H1 (cell line): ENCODE results near the gene PIERCE2. TPM values are rescaled to one million over a fixed set of nuclear protein-coding genes. Genes with fewer than 3 reads are reported as not detected.

Experiments
- CTCF ChIA-PET: fragments of 300-600 bp; sonication (Branson Sonifier 250); formaldehyde crosslinking; loops from one replicate; lab custom pipeline; 2021; ENCODE audit not compliant: partially characterized antibody; lab: Charles Lee
- POLR2A ChIA-PET: fragments of 300-600 bp; sonication (Branson Sonifier 250); formaldehyde crosslinking; loops from one replicate; lab custom pipeline; 2021; ENCODE audit warnings: inconsistent platforms; ENCODE audit not compliant: partially characterized antibody; lab: Charles Lee
- DNase-seq, 2 experiments: peaks; one replicate each; pipeline versions ENCODE4 v3.0.0 to v3.0.0-alpha.2; 2010 to 2022; ENCODE audit warnings: low spot score in 2 of 2, low read depth in 1 of 2, mixed read lengths in 1 of 2
- FAIRE-seq: peaks from 2 replicates; lab custom pipeline; 2011; peaks lifted over from hg19 to GRCh38; lab: Jason Lieb, UNC
- H2AFZ ChIP-seq: 2 replicates; pipeline ENCODE4 v1.8.1; 2012; ENCODE audit warnings: low read length, inconsistent platforms
- H2AK5ac ChIP-seq: 2 replicates; pipeline ENCODE4 v1.6.1; 2013; ENCODE audit warnings: low read depth, low read length
- H2BK120ac ChIP-seq: replicated peaks from 2 replicates; pipeline ENCODE3; 2013; ENCODE audit warnings: low read depth, low read length, inconsistent platforms
- H2BK12ac ChIP-seq: 2 replicates; pipeline ENCODE4 v1.6.1; 2013; ENCODE audit warnings: low read depth, low read length
- H2BK15ac ChIP-seq: 2 replicates; pipeline ENCODE4 v1.6.1; 2013; ENCODE audit warnings: low read length
- H2BK20ac ChIP-seq: 2 replicates; pipeline ENCODE4 v1.6.1; 2013; ENCODE audit warnings: low read length
- H2BK5ac ChIP-seq: 2 replicates; pipeline ENCODE4 v1.6.1; 2013; ENCODE audit warnings: low read depth, low read length
- H3K14ac ChIP-seq: 2 replicates; pipeline ENCODE4 v1.6.1; 2013; ENCODE audit warnings: inconsistent platforms; ENCODE audit not compliant: insufficient read length
- H3K18ac ChIP-seq: 2 replicates; pipeline ENCODE4 v1.6.1; 2013; ENCODE audit warnings: low read length; ENCODE audit errors: extremely low read depth
- H3K23ac ChIP-seq: 2 replicates; pipeline ENCODE4 v1.6.1; 2013; ENCODE audit warnings: inconsistent platforms; ENCODE audit not compliant: insufficient read length
- H3K23me2 ChIP-seq: 2 replicates; pipeline ENCODE4 v1.6.1; 2013; ENCODE audit warnings: low read depth, low read length
- H3K27ac ChIP-seq: 2 replicates; pipeline ENCODE4 v1.6.1; 2011; ENCODE audit warnings: low read depth, low read length, inconsistent platforms
- H3K27me3 ChIP-seq, 4 experiments: replicated peaks in 1 of 4; 1 replicate in 1 of 4; 2 replicates in 3 of 4; pipeline versions ENCODE4 v1.6.1 to v1.8.1; 2011 to 2013; ENCODE audit warnings: low read length in 3 of 4, mild to moderate bottlenecking in 3 of 4, inconsistent platforms in 2 of 4, mixed read lengths in 2 of 4, moderate library complexity in 1 of 4; ENCODE audit not compliant: control insufficient read depth in 3 of 4, insufficient read depth in 3 of 4; ENCODE audit errors: extremely low read depth in 1 of 4
- H3K36me3 ChIP-seq, 4 experiments: 2 replicates each; pipeline versions ENCODE4 v1.6.1 to v1.8.1; 2011 to 2013; ENCODE audit warnings: mild to moderate bottlenecking in 4 of 4, low read length in 3 of 4, moderate library complexity in 2 of 4, control low read depth in 1 of 4, inconsistent platforms in 1 of 4; ENCODE audit not compliant: insufficient read depth in 4 of 4, control insufficient read depth in 2 of 4
- H3K4ac ChIP-seq: replicated peaks from 2 replicates; pipeline ENCODE3; 2013; ENCODE audit warnings: low read length, low read depth, mixed read lengths, inconsistent platforms; ENCODE audit not compliant: insufficient read length
- H3K4me1 ChIP-seq, 4 experiments: replicated peaks in 1 of 4; 1 replicate in 1 of 4; 2 replicates in 3 of 4; pipeline versions ENCODE4 v1.6.1 to v1.8.1; 2011 to 2013; ENCODE audit warnings: low read length in 3 of 4, inconsistent platforms in 2 of 4, mixed read lengths in 1 of 4; ENCODE audit not compliant: insufficient read depth in 4 of 4, control insufficient read depth in 3 of 4
- H3K4me2 ChIP-seq, 2 experiments: 2 replicates each; pipeline versions ENCODE4 v1.6.1 to v1.8.1; 2011 to 2013; ENCODE audit warnings: low read depth in 2 of 2, low read length in 2 of 2, control low read depth in 1 of 2, inconsistent platforms in 1 of 2, mild to moderate bottlenecking in 1 of 2; ENCODE audit not compliant: insufficient read depth in 1 of 2
- H3K4me3 ChIP-seq, 4 experiments: fragments of 200-600, 300-600 bp in 1 of 4; sonication (generic), shearing (Covaris generic), sonication (Bioruptor Twin) in 1 of 4; 2 replicates each; pipeline versions ENCODE4 v1.5.1 to v1.8.1; 2011 to 2016; ENCODE audit warnings: low read length in 4 of 4, low read depth in 3 of 4, control low read depth in 2 of 4, inconsistent platforms in 2 of 4, mild to moderate bottlenecking in 2 of 4, mixed read lengths in 1 of 4, moderate library complexity in 1 of 4; ENCODE audit not compliant: insufficient read depth in 2 of 4; ENCODE audit errors: extremely low read depth in 1 of 4
- H3K56ac ChIP-seq: replicated peaks from 2 replicates; pipeline ENCODE3; 2013; ENCODE audit warnings: low read depth, mild to moderate bottlenecking, mixed read lengths, low read length, inconsistent platforms; ENCODE audit not compliant: insufficient read length
- H3K79me1 ChIP-seq: 2 replicates; pipeline ENCODE4 v1.6.1; 2013; ENCODE audit warnings: low read depth, low read length, control low read depth
- H3K79me2 ChIP-seq, 2 experiments: 2 replicates each; pipeline versions ENCODE4 v1.6.1 to v1.8.1; 2012 to 2013; ENCODE audit warnings: low read length in 2 of 2, mild to moderate bottlenecking in 2 of 2, inconsistent platforms in 1 of 2; ENCODE audit not compliant: insufficient read depth in 2 of 2, control insufficient read depth in 1 of 2
- H3K9ac ChIP-seq, 4 experiments: replicated peaks in 1 of 4; 1 replicate in 1 of 4; 2 replicates in 3 of 4; pipeline versions ENCODE4 v1.6.1 to v1.8.1; 2011 to 2013; ENCODE audit warnings: low read depth in 3 of 4, low read length in 3 of 4, control low read depth in 2 of 4, mild to moderate bottlenecking in 2 of 4, moderate library complexity in 2 of 4, inconsistent platforms in 1 of 4; ENCODE audit errors: extremely low read depth in 1 of 4
- H3K9me3 ChIP-seq, 2 experiments: 2 replicates each; pipeline versions ENCODE4 v1.6.1 to v1.8.1; 2012 to 2013; ENCODE audit warnings: mild to moderate bottlenecking in 2 of 2, moderate library complexity in 2 of 2, control low read depth in 1 of 2, inconsistent platforms in 1 of 2, low read depth in 1 of 2, low read length in 1 of 2, mixed read lengths in 1 of 2; ENCODE audit not compliant: insufficient read depth in 2 of 2
- H4K20me1 ChIP-seq, 2 experiments: replicated peaks in 1 of 2; 2 replicates each; pipeline versions ENCODE3 to v1.8.1; 2011 to 2013; ENCODE audit warnings: inconsistent platforms in 2 of 2, low read length in 2 of 2, mild to moderate bottlenecking in 1 of 2; ENCODE audit not compliant: insufficient read depth in 2 of 2, control insufficient read depth in 1 of 2
- H4K5ac ChIP-seq: 2 replicates; pipeline ENCODE4 v1.6.1; 2013; ENCODE audit warnings: low read length, low read depth, mixed read lengths, inconsistent platforms; ENCODE audit not compliant: insufficient read length
- H4K8ac ChIP-seq: 2 replicates; pipeline ENCODE4 v1.8.0; 2013; ENCODE audit warnings: mild to moderate bottlenecking, moderate library complexity, low read length, inconsistent platforms; ENCODE audit not compliant: insufficient read depth; ENCODE audit errors: extremely low read depth
- H4K91ac ChIP-seq: replicated peaks from 2 replicates; pipeline ENCODE3; 2013; ENCODE audit warnings: low read length, mixed read lengths, inconsistent platforms; ENCODE audit not compliant: insufficient read length
- ATF3 ChIP-seq: IDR thresholded peaks from 2 replicates; pipeline ENCODE4 v1.6.1; 2011; ENCODE audit warnings: low read depth, mild to moderate bottlenecking, low read length; ENCODE audit not compliant: insufficient read depth
- BCL11A ChIP-seq, 2 experiments: IDR thresholded peaks; one replicate each; pipeline ENCODE4 v1.6.1; 2011; ENCODE audit warnings: low read depth in 2 of 2, low read length in 2 of 2, mild to moderate bottlenecking in 2 of 2
- CBX5 ChIP-seq: fragments of 300-800, 300-1000 bp; sonication (generic); IDR thresholded peaks from 2 replicates; pipeline ENCODE4 v1.7.1; 2016; ENCODE audit warnings: antibody characterized with exemption, low read length, low read depth
- CBX8 ChIP-seq: fragments of 300-800, 300-1000 bp; sonication (generic); IDR thresholded peaks from 2 replicates; pipeline ENCODE4 v1.7.1; 2016; ENCODE audit warnings: low read depth, low read length, borderline replicate concordance
- CHD2 ChIP-seq: IDR thresholded peaks from 2 replicates; pipeline ENCODE4 v1.6.1; 2012; ENCODE audit warnings: low read length, improper control_type of control experiment
- E2F6 ChIP-seq: IDR thresholded peaks from 2 replicates; pipeline ENCODE4 v1.6.1; 2012; ENCODE audit warnings: inconsistent platforms
- GABPA ChIP-seq: IDR thresholded peaks from 2 replicates; pipeline ENCODE4 v1.6.1; 2011; ENCODE audit warnings: mild to moderate bottlenecking, low read length, moderate library complexity, borderline replicate concordance; ENCODE audit not compliant: insufficient read depth
- JUND ChIP-seq: IDR thresholded peaks from 2 replicates; pipeline ENCODE4 v1.6.1; 2011; ENCODE audit warnings: mild to moderate bottlenecking, improper control_type of control experiment, low read length
- MAX ChIP-seq: IDR thresholded peaks from 2 replicates; pipeline ENCODE4 v1.6.1; 2012; ENCODE audit warnings: inconsistent platforms
- POU5F1 ChIP-seq: IDR thresholded peaks from 2 replicates; pipeline ENCODE4 v1.6.1; 2011; ENCODE audit warnings: low read depth, mild to moderate bottlenecking, low read length, moderate library complexity
- RAD21 ChIP-seq, 2 experiments: IDR thresholded peaks in 1 of 2; conservative IDR thresholded peaks in 1 of 2; 2 replicates each; pipeline ENCODE4 v1.6.1; 2011; ENCODE audit warnings: low read depth in 2 of 2, low read length in 2 of 2, improper control_type of control experiment in 1 of 2, inconsistent platforms in 1 of 2, mild to moderate bottlenecking in 1 of 2, moderate library complexity in 1 of 2
- SUZ12 ChIP-seq: fragments of 200-600 bp; sonication (generic); IDR thresholded peaks from 2 replicates; pipeline ENCODE4 v1.6.1; 2012; ENCODE audit warnings: mild to moderate bottlenecking, inconsistent platforms, low read length, moderate library complexity, mixed read lengths
- polyA plus RNA-seq, 7 experiments: library from polyadenylated mRNA; depleted of rRNA in 3 of 7; stranded (reverse) in 5 of 7; unstranded in 2 of 7; fragments of >200 nt in 5 of 7; fragments of 200-250 nt in 2 of 7; gene quantifications; 1 replicate in 5 of 7; 2 replicates in 1 of 7; 4 replicates in 1 of 7; pipeline versions ENCODE4 v1.2.1 to v1.2.3, GENCODE V29; 2011 to 2013; ENCODE audit warnings: missing spikeins in 2 of 7, mixed read lengths in 2 of 7
- total RNA-seq: library from RNA; stranded (reverse); fragmentation: NEBNext Ultra II Directional; extraction: Animal tissue kit (Norgen Biotek cat#: 25700); gene quantifications from 2 replicates; pipeline ENCODE4 v1.2.1, GENCODE V29; 2021

PIERCE2 gene
- total and polyA plus RNA-seq, 2 of the 8 experiments (the other 6 are each of a cell fraction or from before 2014, with no cell fraction given): 1.9 to 2.7 TPM

DNA sequence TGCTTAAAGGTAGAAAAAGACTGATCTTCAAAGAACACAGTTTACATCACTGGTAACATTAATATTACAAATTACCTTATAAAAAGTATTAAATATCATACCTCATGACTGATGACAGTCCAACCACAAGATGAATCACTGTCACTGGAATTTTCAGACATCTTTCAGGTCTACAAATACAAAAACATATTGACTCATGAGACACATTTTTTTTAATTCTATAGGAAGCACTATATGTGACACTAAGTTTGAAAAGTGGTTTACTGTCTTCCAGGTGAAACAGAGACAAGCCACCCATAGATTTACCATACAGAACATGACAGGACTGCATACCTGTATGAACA is 19.1 kb upstream of the PIERCE2 start:
- no peak overlapping the region for H2BK15ac ChIP-seq
- no peaks in the 10 kb centered on the region for H3K27me3 ChIP-seq
- H2BK5ac ChIP-seq: no peak overlapping the region
- no peak overlapping the region for H3K4me2 ChIP-seq
- no peak overlapping the region for H3K56ac ChIP-seq
- H3K9me3 ChIP-seq: no peaks in the 10 kb centered on the region
- no peak overlapping the region for H3K18ac ChIP-seq
- H3K79me1 ChIP-seq: no peaks in the 10 kb centered on the region
- no peaks in the 10 kb centered on the region for H3K36me3 ChIP-seq
- no peak overlapping the region for H4K5ac ChIP-seq
- H3K23me2 ChIP-seq: no peaks in the 10 kb centered on the region
- H2BK20ac ChIP-seq: no peak overlapping the region
- no peak overlapping the region for H2BK12ac ChIP-seq
- DNase-seq (no peak), FAIRE-seq (no peak)
- H3K27ac ChIP-seq: no peak overlapping the region
- no peak overlapping the region for H2AK5ac ChIP-seq
- no peaks in the 10 kb centered on the region for H4K20me1 ChIP-seq
- H3K4ac ChIP-seq: no peak overlapping the region
- no peak overlapping the region for H4K91ac ChIP-seq
- H2AFZ ChIP-seq: no peak overlapping the region
- H3K9ac ChIP-seq: no peak overlapping the region
- ChIA-PET CTCF (interaction anchor here (1.4 kb wide), 1 partner anchor 18 kb away, joined by 5 read pairs; no protein-coding TSS in a partner anchor), POLR2A (no interaction called here)
- H3K79me2 ChIP-seq: no peaks in the 10 kb centered on the region
- no peak overlapping the region for H3K4me3 ChIP-seq
- H2BK120ac ChIP-seq: no peak overlapping the region
- H4K8ac ChIP-seq: no peak overlapping the region
- H3K14ac ChIP-seq: no peak overlapping the region
- H3K23ac ChIP-seq: no peak overlapping the region
- TF ChIP-seq MAX: no peak
- no peak for TF ChIP-seq JUND
- no peak for TF ChIP-seq RAD21 (IDR thresholded peaks at IDR 0.05 in 1 of 2, conservative IDR thresholded peaks at IDR 0.05 in 1 of 2; ENCODE audit: low read depth in 2 of 2, low read length in 2 of 2)
- no peak for TF ChIP-seq CBX8
- TF ChIP-seq GABPA: no peak
- TF ChIP-seq E2F6: no peak
- no peak for TF ChIP-seq SUZ12
- no peak for TF ChIP-seq CHD2
- TF ChIP-seq BCL11A (IDR thresholded peaks at IDR 0.05; ENCODE audit: low read depth in 2 of 2, low read length in 2 of 2): no peak
- no peak for TF ChIP-seq CBX5
- no peak for TF ChIP-seq POU5F1
- TF ChIP-seq ATF3: no peak
- H3K4me1 ChIP-seq: no peaks in the 10 kb centered on the region
